HG03521 (cell line): ENCODE measurements around the gene THBD.

ENCODE experiments used
- ATAC-seq: cut with Tn5 transposase; IDR thresholded peaks from one replicate; pipeline ENCODE4 v1.9.1; 2021; ENCODE audit warnings: mild to moderate bottlenecking, moderate library complexity; ENCODE audit not compliant: unreplicated experiment

The THBD gene

DNA sequence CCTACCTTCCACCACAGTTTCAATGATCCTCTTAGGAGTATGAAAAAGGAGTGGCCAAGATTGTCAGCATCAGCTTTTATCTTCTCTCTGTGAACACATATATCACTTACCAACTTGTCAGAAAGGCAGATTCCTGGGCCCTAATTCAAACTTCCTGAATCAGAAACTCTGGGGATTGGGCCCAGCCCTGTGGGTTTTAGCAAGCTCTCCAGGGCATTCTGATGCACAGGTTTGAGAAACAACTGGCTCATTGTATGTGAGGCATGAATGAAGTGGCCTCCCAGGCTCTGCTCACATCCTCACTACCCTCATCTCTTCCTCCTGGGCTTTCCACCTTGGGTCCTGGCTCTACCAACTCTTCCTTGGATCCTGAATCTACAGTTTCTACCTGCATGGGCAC lies 13.2 kb upstream of the THBD start:
- ATAC-seq: no peak

DNA sequence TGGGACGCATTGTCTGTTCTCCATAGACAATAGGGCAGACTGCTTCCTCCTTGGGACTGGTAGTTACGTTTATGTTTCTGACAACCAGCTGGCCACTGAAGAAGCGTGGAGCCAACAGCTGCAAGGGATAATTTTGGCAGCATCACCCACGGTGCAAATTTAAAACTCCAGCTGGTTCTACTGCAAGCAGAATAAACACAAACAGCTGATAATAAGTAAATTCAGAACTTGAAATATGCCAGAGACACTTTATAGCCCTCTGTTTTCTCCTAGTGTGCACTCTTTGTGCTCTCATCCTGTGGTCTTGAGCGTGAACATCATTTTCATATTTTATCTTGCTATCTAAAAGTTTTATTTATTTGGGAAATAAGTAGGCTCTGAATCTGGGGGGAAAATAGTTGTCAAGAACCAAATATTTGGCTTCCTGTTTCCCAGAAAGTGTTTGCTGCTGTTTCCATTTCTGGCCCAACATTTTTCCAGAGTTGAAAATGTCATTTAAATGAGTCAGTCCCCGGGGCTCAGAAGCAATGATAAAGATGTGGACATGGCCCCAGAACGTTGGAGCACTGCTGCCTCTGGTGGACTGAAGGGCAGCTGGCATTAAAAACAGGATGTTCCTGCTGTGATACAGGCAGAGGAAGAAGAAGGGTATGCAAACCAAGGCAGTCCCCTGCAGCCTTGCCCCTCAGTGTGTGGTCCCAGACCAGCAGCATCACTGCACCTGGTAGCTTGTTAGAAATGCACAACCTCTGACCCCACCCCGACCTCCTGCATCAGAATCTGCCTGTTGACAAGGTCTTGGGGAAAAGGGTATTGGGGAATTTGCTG lies 12.5 kb upstream of the THBD start:
- no peak for ATAC-seq

DNA sequence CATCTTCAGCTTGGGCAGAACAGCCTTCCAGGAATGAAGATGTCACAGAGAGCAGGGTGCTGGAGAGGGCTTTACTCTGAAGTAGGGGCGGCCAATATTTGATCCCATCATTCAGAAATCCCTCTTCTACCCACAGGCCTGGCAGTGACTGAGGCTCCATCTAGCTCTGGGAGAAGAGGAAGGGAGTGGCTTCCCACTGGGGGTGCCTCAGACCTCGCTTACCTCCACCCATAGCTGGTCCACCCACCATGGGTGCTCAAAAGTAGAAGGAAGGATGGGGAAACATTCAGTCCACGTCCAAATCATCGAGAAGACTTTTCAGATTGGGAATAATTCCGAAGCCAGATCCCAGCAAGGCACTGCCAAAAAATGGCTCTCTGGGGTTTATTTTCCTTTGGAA lies 11.8 kb upstream of the THBD start:
- no peak for ATAC-seq

DNA sequence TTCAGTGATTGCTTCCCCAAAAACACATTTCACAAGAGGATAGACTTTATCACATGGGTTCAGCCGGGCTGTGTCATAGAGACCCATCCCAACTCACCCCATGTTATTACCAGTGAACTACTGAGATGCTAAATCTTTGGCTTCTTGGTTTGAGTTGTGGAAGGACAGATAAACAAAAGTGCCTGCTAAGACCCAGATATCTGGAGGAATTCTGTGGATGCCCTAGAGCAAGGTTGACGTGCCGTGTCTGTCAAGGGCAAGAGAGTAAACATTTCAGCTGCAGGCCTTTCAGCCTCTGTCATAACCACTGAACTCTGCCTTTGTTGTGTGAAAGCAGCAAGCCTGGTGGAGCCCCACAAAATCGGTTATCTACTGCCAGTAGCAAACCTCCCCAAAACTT lies 11.2 kb upstream of the THBD start:
- ATAC-seq: no peak

DNA sequence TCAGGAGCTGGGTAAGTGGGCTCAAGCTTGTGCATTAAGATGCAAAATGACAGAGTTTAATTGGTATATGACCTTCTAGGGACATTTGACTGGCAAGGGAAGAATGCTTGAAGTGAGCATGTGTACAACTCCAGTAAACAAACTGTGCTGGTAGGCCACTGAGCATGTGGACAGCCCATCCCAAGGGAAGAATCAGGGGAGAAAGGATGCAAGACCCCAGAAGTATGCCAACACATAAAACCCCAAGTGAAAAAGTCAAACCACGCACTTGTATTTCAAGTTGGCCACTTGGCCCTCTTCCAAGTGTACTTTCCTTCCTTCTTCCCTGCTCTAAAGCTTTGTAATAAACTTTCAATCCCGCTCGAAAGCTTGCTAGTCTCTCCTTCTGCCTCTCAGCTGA lies 10.4 kb upstream of the THBD start:
- ATAC-seq: no peak

DNA sequence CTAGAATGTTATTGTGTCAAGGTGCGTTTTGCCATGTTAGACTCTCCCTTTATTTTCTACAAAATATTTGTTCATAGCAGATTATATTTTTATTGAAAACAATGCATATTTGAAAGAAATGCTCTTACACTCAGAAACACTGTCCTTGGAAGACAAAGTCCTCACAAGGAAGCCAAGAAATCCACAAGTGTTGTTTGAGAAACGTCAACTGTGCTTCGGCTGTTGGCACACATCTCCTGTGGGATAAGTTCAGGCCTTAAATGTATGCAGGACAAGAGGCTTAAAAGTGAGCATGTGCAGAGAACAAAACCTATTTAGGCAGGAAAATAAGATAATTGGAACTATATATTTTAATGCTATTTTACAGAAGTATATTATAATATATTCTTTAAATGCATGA lies 9.5 kb upstream of the THBD start:
- ATAC-seq: no peak

DNA sequence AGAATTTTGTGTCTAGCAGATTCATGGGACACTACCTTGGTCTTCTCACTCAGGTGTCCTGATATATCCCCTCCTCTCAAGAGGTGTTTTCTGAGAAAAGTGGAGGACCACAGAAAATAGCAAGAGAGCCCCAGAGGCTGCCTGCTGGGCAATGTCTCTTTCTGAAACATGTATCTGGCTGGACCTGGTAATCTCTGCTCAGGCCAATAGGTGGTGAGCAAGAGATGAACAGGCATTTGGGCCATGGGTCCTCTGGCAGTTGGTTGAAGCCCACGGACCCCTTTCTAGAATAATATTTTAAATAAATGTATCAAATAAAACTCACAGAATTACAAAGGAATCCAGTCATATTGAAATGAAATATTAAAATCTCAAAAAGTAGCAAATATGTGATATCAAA lies 8.8 kb upstream of the THBD start:
- ATAC-seq: no peak

DNA sequence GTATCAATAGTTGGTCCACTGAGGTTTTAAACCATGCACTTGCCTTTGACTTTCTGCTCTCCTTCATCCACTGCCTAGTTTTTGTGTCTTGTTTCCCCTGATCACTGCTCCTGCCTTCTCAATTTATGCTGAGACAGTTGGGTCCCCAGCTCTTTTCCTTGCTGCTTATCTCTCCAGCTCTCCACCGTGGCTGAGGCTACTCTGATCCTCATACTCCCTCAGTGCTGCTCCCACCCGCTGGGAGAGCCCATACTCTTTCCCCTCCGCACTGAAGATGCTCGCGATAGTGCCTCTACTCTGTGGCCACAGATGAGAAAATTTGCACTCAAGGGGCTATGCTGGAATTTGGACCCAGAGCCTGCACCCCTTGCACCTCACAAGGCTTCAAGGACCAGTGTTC lies 3.4 kb upstream of the THBD start:
- no peak for ATAC-seq

DNA sequence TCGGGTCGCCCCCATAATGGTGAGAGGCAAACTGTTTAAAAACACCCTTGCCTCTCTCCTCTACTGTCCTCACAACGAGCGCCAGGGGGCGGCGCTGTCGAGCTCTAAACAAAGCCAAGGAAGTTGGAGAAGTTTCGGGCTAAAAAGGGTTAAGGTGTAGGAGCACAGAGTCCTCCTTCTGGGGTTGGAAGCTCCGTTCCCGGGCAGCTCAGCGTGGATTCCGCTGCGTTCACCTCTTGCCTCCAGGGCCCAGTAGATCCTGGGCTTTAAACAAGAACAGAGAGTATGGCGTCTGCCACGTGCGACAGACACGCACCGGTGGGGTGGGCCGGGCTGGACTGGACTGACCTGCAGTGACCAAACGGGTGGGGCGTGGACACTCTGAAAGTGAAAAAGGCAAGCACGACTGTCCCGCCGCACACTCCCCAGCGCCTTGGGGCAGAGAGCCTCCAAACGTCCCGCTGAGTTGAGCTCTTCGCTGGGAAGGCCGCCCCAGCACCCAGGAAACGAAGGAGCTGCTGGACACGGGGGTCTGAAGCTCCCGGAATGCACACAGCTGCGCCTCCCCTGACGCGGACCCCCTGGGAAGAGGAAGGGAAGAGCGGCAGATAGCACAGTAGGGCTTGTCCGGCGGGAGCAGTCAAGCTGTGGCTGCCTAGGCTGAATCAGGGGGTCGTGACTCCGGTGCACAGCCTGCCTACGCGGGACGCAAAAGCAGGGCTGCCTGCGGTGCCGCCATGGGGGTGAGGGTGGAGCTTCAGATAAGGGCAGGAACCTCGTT lies 1.6 kb upstream of the THBD start:
- no peak for ATAC-seq

DNA sequence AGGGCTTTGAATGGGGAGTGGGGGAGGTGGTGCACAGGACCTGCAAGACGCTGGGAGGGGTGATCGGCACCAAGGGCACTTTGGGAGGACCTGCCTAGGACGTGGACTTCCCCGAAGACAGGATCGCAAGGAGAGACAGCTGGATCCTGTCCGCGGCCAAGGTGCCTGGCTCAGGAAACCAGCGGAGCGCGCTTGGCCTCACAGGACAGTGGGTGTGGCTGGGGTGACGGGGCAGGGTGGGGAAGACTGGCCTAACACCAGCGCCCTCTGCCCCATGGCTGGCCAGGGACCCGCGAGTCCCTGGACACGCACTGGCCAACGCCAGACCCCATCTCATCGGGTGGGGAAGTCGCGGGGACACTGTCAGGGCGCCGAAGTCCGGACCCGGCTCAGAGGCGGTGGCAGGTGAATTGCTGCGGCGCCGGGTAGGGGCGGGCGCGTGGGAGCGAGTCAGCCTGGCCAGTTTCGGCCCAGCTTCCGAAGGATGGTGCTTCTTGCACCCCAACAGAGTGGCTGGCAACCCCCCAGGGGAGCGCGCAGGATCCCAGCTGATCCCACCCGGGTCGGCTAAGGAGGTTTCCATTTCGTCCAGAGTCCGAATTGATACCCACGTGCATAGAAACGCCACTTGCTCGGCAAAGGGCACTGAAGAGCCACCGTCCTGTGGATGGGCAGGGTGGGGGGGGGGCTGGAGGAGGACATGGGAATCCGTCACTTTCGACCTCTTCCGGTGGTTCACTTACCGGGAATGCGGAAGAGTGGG lies 785 bp upstream of the THBD start:
- no peak for ATAC-seq

DNA sequence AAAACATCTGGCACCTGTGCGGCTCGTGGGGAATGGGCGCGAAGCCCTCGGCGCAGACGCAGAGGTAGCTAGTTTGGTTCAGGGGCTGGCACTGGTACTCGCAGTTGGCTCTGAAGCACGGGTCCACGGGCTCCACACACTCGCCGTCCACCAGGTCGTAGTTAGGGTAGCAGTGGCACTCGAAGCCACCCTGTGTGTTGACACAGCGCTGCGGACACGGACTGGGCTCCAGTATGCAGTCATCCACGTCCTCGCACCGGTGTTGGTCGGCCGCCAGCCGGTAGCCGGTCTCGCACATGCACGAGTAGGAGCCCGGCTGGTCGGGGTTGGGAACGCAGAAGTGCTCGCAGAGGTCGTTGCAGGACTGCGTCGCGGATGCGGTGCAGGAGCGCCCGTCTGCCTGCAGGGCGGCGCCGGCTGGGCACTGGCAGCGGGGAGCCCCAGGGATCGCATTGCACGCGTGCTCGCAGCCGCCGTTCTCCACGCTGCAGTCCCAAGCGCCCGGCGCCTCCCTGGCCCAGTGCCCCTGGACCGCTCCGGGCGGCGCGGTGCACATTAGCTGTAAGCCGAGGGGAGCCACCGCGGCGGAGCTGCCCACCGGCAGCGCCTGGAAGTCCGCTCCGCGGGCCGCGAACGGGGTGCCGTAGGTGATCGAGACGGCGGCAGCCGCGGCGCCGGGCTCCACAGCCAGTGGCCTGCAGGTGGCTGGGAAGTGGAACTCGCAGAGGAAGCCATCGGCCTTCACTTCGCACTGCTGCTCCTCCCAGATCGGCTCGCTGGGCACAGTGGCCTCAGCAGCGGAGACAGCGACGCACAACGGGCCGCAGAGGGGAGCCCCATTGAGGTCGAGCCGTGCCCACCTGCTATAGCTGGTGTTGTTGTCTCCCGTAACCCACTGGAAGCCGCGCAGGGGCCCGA lies 930 bp downstream of the THBD start:
- no peak for ATAC-seq

DNA sequence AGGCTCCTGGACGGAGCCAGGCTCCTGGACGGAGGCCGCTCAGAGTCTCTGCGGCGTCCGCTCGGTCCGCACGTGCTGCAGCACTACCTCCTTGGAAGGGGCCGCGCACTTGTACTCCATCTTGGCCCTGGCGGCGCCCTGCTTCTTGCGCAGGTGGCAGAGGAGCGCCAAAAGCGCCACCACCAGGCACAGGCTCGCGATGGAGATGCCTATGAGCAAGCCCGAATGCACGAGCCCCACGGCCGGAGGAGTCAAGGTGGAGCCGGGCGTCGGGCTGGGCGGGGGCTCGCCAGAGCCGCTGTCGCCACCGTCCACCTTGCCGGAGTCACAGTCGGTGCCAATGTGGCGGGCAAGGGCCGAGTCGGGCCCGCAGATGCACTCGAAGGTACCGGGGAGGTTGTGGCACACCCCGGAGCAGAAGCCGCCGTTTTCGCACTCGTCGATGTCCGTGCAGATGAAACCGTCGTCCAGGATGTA lies 1.7 kb downstream of the THBD start:
- ATAC-seq: no peak

DNA sequence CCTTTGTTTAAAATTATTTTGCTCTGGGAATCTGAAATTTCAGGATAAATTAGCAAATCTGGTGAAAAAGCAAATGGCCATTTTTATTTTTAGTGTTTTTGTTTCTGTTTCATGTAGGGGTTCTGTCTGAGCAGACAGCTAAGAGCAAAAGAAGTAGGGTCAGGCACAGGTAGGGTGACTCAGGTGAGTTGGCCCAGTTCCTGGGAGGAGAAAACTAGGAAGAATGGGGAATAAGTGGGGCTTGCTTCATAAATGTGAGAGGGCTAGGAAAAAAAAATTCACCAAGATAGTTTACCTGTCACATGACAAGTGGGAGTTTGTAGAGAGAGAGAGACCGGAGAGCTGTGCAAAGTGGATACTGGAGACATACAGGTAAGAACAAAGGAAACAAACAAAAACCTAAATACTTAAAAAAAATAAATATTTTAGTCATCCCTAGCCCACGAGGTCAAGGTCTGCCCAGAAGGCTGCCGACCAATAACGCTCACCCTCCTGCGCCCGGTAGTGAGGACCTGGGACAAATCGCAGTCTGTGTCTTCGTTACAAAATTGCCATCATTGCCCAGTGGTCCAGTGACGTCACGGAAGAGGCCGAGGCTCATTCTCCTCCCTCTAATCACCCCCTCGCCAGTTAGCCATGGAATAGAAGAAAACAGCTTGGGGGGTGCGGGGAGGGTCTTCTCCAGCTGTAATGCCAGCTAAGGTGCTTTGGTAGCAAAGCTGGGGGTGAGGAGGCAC lies 2.3 kb downstream of the THBD start:
- ATAC-seq: no peak

DNA sequence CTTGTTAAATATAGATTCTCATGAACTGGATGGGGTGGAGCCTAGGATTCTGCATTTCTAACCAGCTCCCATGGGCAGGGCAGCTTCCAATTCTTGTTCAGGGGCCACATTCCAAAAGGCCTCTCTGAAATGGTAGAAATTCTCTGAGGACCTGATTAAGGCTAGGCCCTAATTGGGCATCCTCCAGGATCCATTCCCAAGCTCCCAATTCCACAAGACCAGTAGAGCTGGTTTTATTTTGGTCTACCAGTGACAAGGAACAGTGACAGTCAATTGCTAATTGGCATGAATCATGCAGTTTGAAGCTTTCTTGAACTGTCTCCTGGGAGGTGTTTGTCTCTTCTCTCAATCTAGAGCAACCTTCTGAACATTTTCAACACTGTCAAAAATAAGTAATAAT lies 3.0 kb downstream of the THBD start:
- no peak for ATAC-seq

DNA sequence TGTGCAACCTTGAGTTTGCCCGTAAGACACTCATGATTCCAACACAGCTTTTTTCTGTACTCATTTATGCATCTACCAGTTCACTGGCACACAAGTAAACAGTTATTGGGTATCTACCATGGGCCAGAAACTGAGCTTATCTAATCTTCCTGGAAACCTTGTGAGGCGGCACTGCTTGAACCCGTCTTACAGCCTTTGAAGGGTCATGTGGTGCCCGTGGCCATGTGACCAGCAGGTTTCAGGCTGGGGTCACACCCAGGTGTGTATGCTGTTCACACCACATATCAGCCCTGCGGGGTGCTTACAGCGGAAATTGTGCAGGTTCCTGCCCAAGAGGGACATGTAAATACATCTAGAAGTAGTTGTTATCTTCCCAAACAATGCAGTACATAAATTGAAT lies 6.1 kb downstream of the THBD start:
- ATAC-seq: no peak

DNA sequence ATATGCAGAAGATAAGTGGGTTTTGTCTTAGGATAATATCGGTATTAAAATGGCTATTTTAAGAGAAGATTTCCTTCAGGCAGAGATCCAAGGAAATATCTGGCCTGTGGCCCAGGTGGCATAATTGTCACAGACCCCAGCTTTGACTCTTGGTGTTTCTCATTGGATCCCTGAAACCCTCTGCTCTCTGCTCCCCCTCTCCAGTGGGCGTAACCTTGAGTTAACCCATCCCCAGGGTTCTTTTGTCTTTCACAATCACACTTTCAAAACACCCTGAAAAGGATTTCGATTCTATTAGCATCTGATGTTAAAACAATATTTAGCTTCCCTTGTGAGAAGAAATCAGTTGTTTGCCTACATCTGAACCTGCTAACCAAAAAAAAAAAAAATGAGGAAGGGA lies 7.2 kb downstream of the THBD start:
- no peak for ATAC-seq

DNA sequence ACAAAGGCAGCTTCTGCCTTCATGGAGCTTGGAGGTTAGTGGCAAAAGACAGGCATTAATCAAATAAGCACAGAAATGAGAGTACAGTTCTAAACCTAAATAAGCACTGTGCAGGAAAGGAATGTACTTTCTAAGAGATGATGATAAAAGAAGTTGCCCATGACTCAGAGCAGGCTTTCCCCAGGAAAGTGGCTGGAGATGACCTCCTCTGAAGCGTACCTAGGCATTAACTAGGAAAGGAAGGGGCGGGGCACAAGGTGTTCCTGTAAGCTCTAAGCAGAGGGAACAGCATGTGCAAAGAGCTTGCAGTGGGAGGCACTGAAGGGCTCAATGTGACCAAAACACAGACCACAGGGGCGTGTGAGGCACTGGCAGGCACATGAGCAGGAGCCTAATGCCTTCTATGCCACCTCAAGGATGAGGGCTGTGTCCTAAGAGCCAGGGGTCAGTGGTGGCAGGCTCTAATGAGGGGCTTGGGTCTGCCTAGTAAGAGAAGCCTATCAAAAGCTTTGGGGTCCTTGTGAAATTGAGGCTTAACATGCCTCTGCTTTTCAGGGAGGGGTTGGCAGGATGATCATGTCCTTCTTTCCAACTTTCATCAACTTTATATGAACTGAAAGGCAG lies 9.5 kb downstream of the THBD start:
- ATAC-seq: no peak

DNA sequence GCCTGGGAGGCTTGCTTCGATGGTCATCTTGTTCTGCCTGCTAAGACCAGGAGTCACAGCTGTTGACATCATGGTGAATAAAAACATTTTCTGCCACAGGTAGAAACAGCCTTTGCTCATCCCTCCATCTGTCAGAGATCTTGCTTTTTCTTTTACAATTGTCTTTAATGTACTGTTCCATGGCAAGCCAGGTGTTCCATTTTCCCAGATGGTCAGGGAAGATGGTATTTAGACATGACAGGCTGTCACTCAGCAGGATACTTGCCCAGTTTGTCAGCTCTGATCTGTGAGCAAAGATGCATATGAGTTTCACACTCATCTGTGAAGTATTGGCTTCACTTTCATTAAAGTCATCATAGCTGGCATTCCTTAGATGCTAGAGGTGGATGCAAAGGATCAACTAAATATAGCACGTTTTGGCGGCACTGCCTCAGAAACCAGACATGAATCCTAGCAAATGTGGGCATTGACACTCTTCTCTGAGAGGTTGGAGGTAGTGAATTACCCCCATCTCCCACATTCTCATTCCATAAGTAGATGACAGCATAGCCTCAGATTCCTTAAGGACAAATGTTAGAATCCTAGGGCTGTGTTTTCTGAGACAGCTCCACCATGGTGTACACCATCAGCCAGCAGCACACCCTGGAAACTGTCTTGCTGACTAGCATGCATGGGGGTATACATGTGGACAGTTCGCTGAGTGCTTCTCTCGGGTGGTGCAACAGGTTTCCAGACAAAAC lies 10.2 kb downstream of the THBD start:
- no peak for ATAC-seq

DNA sequence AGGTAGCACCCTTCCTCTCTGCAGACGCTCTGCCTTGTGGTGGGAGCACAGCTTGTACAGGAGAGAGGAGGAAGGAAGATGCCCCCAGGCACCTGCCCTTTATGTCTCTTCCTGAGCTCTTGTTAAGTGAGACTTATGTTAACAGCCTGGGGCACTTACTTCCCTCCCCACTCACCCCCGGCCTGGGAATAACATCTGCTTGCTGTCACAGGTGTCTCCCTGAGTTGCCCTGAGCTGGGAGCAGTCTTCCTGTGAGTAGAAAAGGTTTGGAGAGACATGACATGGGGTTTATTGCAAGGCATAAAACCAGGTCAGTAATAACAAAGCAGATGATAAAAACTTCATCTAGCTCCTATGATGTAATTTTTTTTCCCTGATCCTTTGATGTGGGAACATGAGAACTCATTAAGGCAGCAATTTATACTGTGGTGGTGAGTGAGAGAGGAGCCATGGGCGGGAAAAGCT lies 12.4 kb downstream of the THBD start:
- no peak for ATAC-seq
